ENCODE data around the gene PDE7B. TPM values are rescaled to one million over a fixed set of nuclear protein-coding genes. Genes with fewer than 3 reads are reported as not detected.

The PDE7B gene
- total RNA-seq, 2 experiments from 2014 or later: 0.58 to 0.68 TPM

- no peak for ATAC-seq
- POLR2A ChIA-PET: no interaction called here
- Mint-ChIP-seq H3K9me3 (no peaks in the 10 kb centered on the region), H3K36me3 (ENCODE audit: low read depth) (no peaks in the 10 kb centered on the region), H3K27ac (no peak overlapping the region), H3K27me3 (peaks cover 3% of the 10 kb centered on the region), H3K4me3 (no peak overlapping the region), H3K4me1 (ENCODE audit: low read depth) (no peaks in the 10 kb centered on the region)
- DNase-seq: no peak
- intact Hi-C loops (cut with micrococcal nuclease): no loop called here
- TF ChIP-seq, protein P1, sequence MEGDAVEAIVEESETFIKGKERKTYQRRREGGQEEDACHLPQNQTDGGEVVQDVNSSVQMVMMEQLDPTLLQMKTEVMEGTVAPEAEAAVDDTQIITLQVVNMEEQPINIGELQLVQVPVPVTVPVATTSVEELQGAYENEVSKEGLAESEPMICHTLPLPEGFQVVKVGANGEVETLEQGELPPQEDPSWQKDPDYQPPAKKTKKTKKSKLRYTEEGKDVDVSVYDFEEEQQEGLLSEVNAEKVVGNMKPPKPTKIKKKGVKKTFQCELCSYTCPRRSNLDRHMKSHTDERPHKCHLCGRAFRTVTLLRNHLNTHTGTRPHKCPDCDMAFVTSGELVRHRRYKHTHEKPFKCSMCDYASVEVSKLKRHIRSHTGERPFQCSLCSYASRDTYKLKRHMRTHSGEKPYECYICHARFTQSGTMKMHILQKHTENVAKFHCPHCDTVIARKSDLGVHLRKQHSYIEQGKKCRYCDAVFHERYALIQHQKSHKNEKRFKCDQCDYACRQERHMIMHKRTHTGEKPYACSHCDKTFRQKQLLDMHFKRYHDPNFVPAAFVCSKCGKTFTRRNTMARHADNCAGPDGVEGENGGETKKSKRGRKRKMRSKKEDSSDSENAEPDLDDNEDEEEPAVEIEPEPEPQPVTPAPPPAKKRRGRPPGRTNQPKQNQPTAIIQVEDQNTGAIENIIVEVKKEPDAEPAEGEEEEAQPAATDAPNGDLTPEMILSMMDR (IDR thresholded peaks at IDR 0.05): no peak
- CTCF ChIA-PET: no interaction called here
Observed at GRCh38 chr6:136115941-136116340, 264.4 kb downstream of the PDE7B start.

DNA sequence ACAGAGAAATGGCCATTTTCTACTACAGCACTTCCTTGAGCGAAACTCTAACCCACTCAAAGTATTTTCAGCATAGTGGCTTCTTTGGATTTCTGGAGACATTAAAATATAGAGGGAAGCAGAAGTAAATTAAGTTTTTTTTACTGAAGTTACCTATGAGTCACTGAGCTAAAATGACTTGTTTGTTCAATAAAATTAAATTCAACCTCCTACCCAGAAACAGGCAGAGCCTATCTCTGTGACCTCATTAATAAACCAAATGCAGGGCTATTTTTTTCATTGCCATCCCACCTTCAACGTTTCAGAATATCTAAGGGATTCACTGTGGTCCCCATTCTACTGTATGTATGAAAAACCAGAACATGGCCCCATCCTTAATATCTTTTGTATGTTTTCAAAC is 265.6 kb downstream of the PDE7B start:
- Mint-ChIP-seq H3K27ac (no peak overlapping the region), H3K9me3 (no peaks in the 10 kb centered on the region), H3K36me3 (ENCODE audit: low read depth) (no peaks in the 10 kb centered on the region), H3K4me1 (ENCODE audit: low read depth) (no peaks in the 10 kb centered on the region), H3K27me3 (no peaks in the 10 kb centered on the region), H3K4me3 (no peak overlapping the region)
- no peak for DNase-seq
- ChIA-PET POLR2A (interaction anchor here (0.6 kb wide), 2 partner anchors 135 to 1635 kb away, joined by 3 to 4 read pairs; no protein-coding TSS in a partner anchor), CTCF (no interaction called here)
- no peak for ATAC-seq
- intact Hi-C loops (cut with micrococcal nuclease): no loop called here
- TF ChIP-seq, protein P1 (IDR thresholded peaks at IDR 0.05): no peak

- POLR2A ChIA-PET: no interaction called here
- TF ChIP-seq, protein P1 (IDR thresholded peaks at IDR 0.05): no peak
- Mint-ChIP-seq H3K27me3 (no peaks in the 10 kb centered on the region), H3K4me1 (ENCODE audit: low read depth) (no peaks in the 10 kb centered on the region), H3K27ac (no peak overlapping the region), H3K4me3 (no peak overlapping the region), H3K36me3 (ENCODE audit: low read depth) (no peaks in the 10 kb centered on the region), H3K9me3 (no peaks in the 10 kb centered on the region)
- CTCF ChIA-PET: no interaction called here
- DNase-seq: no peak
- intact Hi-C loops (cut with micrococcal nuclease): no loop called here
- no peak for ATAC-seq
Observed at GRCh38 chr6:136118787-136119186, 267.3 kb downstream of the PDE7B start.

GRCh38 chr6:136123468-136123867 is 272.0 kb downstream of the PDE7B start:
- DNase-seq: no peak
- intact Hi-C loops (cut with micrococcal nuclease): no loop called here
- CTCF ChIA-PET: no interaction called here
- Mint-ChIP-seq H3K36me3 (ENCODE audit: low read depth) (no peaks in the 10 kb centered on the region), H3K27ac (no peak overlapping the region), H3K4me1 (ENCODE audit: low read depth) (no peaks in the 10 kb centered on the region), H3K27me3 (peaks cover 1% of the 10 kb centered on the region), H3K9me3 (no peaks in the 10 kb centered on the region), H3K4me3 (no peak overlapping the region)
- POLR2A ChIA-PET: no interaction called here
- TF ChIP-seq, protein P1 (IDR thresholded peaks at IDR 0.05): no peak
- ATAC-seq: no peak

DNA sequence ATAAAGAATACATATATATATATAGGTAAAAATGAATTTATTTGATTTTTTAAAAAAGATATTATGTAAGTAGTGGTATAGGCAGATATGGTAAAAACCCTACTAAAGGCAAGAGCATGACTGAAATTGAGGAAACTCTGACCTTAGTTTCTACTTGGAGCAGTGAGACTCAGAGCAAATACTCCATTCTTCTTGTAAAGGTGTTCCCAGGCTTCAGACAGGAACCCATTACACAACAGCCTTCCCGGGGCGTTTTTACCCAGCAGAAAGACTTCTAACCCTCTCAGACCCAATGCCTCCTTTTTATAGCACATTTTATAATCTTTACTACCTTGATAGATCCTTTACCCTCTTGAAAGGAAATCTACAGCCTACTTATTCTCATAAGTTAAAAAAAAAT is 274.1 kb downstream of the PDE7B start:
- no peaks in the 10 kb centered on the region for H3K9me3 Mint-ChIP-seq
- ChIA-PET CTCF (no interaction called here), POLR2A (no interaction called here)
- peaks cover 2% of the 10 kb centered on the region for H3K27me3 Mint-ChIP-seq
- ATAC-seq (no peak), DNase-seq (no peak)
- H3K4me1 Mint-ChIP-seq (ENCODE audit: low read depth): no peaks in the 10 kb centered on the region
- TF ChIP-seq, protein P1 (IDR thresholded peaks at IDR 0.05): no peak
- no peaks in the 10 kb centered on the region for H3K36me3 Mint-ChIP-seq (ENCODE audit: low read depth)
- intact Hi-C loops (cut with micrococcal nuclease): no loop called here
- no peak overlapping the region for H3K4me3 Mint-ChIP-seq
- H3K27ac Mint-ChIP-seq: no peak overlapping the region
